ENCODE results near the gene CDK6.

The CDK6 gene

DNA sequence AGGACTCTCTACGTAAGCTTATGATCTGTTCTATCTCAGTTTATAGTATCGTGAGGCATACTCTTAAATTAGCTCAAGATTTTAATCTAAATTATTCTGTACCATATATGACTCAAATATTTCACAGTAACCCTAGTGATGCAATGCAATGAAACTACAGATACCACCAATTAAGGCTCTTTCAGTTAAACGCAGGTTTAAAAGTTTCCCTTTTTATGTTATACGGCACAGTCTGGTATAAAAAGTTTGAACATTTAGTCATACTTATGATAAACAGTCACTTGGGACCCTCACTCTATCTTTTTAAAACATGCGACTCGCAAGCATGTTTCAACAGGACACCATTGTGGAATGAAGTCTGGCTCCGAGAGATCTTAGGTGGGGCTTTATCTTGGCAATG, 107.2 kb downstream of the CDK6 start:
- TF ChIP-seq CTCF (IDR thresholded peaks at IDR 0.05; ENCODE audit: borderline replicate concordance, insufficient read depth, low read depth, low read length) = no peak
- H3K4me3 ChIP-seq (ENCODE audit: low read depth, low read length) = no peak overlapping the region

GRCh38 chr7:92727755-92728154, 108.6 kb downstream of the CDK6 start:
- H3K4me3 ChIP-seq (ENCODE audit: low read depth, low read length) = no peak overlapping the region
- no peak for TF ChIP-seq CTCF (IDR thresholded peaks at IDR 0.05; ENCODE audit: borderline replicate concordance, insufficient read depth, low read depth, low read length)

DNA sequence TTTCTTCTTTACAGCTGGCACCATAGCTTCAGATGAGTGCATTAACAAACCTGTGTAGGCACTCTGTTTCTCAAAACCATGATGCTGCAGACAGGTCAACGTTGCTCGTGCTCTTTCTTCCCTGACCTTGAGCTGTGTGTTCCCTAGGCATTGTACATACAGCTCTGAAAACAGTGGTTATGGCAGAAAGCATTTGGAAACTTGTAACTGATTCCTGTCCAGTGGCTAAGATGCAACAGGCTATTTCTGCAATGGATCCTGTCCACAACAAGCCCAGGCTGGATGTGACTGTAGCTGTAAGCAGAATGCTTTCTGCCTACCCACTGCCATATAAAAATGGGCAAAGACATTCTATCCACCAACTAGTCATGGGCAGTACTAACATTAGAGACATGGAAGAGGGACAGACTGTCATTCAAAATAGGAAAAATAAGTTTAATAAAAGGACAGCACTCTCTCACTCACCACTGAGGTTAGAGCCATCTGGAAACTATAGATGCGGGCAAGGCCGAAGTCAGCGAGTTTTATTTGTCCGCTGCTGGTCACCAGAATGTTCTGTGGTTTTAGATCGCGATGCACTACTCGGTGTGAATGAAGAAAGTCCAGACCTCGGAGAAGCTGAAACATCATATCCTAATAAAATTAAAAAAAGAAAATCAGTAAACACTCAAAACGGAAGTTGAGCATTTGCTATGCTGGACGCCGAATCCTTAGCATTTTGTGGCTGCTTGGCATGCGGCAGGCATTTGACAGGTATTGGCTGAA, 111.0 kb downstream of the CDK6 start:
- TF ChIP-seq CTCF (IDR thresholded peaks at IDR 0.05; ENCODE audit: borderline replicate concordance, insufficient read depth, low read depth, low read length) = no peak
- H3K4me3 ChIP-seq (ENCODE audit: low read depth, low read length) = no peak overlapping the region

GRCh38 chr7:92723943-92724342, 112.4 kb downstream of the CDK6 start:
- H3K4me3 ChIP-seq (ENCODE audit: low read depth, low read length) = no peak overlapping the region
- no peak for TF ChIP-seq CTCF (IDR thresholded peaks at IDR 0.05; ENCODE audit: borderline replicate concordance, insufficient read depth, low read depth, low read length)

- H3K4me3 ChIP-seq (ENCODE audit: low read depth, low read length) = no peak overlapping the region
- TF ChIP-seq CTCF (IDR thresholded peaks at IDR 0.05; ENCODE audit: borderline replicate concordance, insufficient read depth, low read depth, low read length) = no peak
Observed at GRCh38 chr7:92723205-92723604, 113.2 kb downstream of the CDK6 start.

DNA sequence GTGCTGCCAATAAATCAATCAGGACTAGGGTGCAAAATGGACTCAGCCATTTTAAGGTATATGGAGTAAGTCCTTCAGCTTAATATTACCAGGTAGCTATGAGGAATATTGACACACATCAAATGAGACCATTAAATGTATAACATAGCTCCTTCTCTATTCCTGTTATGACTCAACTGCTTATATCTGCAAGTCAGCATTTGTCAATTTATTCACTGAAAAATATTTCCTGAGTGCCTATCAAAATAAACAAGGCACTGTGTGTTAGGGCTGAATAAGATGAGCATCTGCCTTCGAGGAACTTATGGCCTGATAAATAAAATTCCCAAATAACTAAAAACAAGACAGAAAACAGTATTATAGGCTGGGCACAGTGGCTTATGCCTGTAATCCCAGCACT, 113.8 kb downstream of the CDK6 start:
- no peak for TF ChIP-seq CTCF (IDR thresholded peaks at IDR 0.05; ENCODE audit: borderline replicate concordance, insufficient read depth, low read depth, low read length)
- no peak overlapping the region for H3K4me3 ChIP-seq (ENCODE audit: low read depth, low read length)

- no peak overlapping the region for H3K4me3 ChIP-seq (ENCODE audit: low read depth, low read length)
Observed at GRCh38 chr7:92720604-92721350, 115.6 kb downstream of the CDK6 start.

More at GRCh38 chr7:92720604-92721350, 115.6 kb downstream of the CDK6 start:
- no peak; the same call in 1 of the 2 replicates for TF ChIP-seq CTCF (IDR thresholded peaks at IDR 0.05; ENCODE audit: borderline replicate concordance, insufficient read depth, low read depth, low read length)

Measured in GM12875 (cell line).